SK-N-MC (cell line): ENCODE results near the gene SYNE1.

Source experiments
- EZH2 ChIP-seq: fragments of 200-600 bp; sonication (generic); IDR thresholded peaks from one replicate; pipeline ENCODE4 v1.6.1; 2017; ENCODE audit warnings: antibody characterized with exemption
- FOXP2 ChIP-seq: optimal IDR thresholded peaks from 2 replicates; pipeline ENCODE3; 2011; ENCODE audit warnings: mild to moderate bottlenecking, moderate library complexity; ENCODE audit not compliant: insufficient read depth; ENCODE audit errors: extremely low read length, control extremely low read depth
- POLR2AphosphoS5 ChIP-seq: IDR thresholded peaks from 2 replicates; pipeline ENCODE4 v1.6.1; 2012; ENCODE audit warnings: mild to moderate bottlenecking, low read depth, low read length, borderline replicate concordance

DNA sequence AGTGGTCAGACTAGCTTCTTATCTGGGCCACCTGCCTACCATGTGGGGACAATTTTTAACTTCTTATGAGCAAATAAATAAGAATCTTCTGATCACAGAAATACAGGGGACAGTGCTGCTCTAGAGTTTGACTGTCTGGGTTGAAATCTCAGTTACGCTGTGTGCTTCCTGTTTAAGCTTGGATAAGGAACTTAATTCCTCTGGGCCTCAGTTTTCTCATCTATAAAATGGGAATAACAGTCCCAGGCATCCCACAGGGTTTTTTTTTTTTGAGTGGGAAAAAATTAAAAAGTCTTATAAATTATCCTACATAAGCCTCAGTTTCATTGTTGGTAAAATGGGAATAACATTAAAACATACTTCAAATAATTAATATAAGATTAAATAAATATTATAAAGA lies 488.8 kb downstream of the SYNE1 start:
- TF ChIP-seq POLR2AphosphoS5 (no peak), EZH2 (no peak), FOXP2 (no peak)
